NCI-H146 treated with DMSO at 0.1 percent for 48 hours (cell line): ENCODE measurements around the gene C17orf75.

Experiments
- DNase-seq: peaks from one replicate; lab custom pipeline; 2025; ENCODE audit not compliant: unreplicated experiment; lab: John Stamatoyannopoulos, UW

The C17orf75 gene

DNA sequence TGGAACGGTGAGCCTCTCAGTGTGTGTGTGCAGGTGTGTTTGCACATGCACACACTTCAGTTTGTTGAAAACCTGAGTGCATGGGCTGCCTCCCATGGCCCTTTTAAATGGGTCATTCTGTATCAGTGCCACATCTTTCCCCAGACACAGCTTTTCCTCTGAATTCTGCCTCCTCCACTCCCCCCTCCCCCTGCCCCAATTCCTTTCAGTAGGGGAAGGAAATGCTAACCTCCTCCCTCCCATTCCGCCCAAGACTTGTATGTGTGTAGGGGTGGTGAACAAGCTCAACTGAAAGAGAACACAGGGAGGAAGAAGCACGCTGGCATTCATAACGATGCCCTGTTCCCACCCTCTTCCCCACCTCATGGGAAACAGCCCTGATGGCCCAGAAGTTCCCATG lies 34.3 kb downstream of the C17orf75 start:
- no peak for DNase-seq

DNA sequence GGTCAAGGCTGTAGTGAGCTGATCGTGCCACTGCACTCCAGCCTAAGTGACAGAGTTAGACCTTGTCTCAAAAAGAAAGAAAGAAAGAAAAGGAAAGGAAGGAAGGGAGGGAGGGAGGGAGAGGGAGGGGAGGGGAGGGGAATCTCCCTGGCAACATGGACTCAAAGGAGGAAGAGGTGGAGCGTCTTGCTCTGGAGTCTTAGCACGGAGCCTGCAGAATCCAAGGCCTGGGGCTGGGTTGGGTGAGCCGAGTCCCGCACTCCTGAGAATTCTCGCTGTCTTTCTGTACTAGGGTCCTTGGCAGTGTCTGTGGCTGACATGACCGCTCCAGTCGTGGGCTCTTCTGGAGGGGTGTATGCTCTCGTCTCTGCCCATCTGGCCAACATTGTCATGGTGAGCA lies 36.9 kb downstream of the C17orf75 start:
- DNase-seq: no peak

DNA sequence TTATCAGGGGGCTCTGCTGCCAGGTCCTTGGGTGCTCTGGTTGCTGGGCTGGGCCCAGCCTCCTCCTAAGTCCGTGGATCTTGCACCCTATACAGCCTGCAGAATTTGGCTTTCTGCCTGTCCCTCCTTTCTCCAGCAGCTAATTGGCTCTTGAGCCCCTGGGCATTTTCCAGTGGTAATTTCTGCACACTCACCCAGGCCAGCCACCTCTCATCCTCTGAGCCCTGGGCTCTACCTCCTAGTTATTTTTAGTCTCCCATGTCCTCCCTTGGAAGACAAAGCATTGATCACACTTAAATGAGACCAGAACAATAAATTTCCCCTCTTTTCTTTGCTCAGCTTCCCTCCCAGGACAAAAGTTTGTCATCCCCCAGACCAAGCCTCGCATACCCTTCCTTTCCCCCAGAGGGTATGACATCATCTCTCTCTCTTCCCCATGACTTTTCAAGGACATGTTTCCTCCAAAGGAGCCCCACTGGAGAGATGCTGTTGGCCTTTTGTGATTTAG lies 38.1 kb downstream of the C17orf75 start:
- DNase-seq: no peak

DNA sequence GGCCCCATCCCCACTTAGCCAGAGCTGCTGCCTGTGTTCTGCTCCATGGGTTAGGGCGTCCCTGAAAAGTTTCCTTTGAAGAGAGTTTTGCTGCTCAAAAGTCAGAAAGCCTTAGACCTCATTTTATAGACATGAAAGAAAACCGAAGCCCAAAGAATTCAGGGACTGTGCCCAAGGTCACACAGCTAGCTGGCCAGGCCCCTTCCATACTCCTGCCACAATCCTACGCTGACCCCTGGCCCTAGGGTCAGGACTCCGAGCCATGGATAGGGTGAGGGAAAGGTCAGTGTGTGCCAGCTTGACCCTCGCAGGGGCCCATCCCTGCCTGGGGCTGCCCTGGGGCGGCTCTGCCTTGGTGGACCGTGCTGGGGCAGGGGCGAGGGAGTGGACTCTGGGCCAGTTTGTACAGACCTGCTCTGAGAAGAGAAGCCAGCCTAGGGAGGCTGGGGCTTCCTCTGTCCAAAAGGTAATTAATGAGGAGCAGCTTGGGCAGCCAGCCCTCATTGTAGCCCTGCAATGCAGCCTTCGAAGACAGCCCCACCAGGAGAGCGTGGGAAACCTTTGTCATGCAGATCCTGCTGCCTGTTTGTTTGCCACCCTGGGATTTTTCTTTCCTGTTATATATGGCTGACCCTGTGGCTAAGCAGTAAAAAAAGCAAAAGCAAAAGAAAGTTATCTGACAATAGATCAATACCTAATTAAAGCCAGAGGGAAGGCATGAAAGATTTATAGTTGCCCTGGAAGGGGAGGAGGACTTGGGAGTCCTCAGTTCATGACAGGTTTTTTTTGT lies 38.9 kb downstream of the C17orf75 start:
- DNase-seq: peak; percentile 34

DNA sequence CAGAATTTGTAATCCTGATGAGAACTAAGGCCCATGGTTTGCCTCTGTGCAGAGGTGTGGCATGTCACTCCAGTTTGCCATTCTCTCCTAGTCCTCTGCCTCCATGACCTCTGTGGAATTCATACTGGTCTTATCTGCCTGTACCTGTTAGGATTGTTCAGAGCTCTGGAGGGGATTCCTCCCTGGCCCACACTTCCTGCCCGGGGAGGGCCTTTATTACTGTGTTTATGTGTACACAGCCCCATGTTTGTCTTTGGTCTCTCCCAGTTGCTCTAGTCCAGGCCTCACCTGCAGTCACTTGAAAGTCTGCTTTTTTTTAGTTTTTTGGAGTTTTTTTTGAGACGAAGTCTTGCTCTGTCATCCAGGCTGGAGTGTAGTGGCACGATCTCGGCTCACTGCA lies 39.9 kb downstream of the C17orf75 start:
- DNase-seq: peak; percentile 23

DNA sequence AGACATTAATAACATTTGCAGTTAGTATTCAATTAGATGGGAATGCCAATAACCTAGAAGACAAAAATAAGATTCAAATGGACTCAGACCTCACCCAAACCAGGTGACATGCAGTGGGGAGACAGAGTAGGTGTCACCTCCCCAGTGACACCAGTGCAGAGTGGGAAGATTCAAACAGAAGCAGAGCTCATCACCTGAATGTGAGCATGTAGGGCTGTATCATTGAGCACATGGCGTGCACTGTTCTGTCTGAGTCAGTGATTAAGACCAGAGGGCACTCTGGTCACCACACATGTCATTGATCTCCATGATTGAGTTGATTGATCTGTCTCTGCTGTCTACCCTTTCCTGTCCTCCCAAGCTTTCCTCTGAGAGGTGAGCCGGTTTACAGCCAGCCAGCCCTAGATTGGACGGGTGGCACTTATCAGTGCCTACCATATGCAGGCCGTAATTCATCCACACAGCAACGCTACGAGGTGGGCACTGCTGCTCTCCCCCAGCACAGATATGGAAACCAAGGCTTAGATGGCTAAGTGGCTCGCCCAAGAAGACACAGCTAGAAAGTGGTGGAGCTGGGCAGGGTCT lies 42.3 kb downstream of the C17orf75 start:
- no peak for DNase-seq

DNA sequence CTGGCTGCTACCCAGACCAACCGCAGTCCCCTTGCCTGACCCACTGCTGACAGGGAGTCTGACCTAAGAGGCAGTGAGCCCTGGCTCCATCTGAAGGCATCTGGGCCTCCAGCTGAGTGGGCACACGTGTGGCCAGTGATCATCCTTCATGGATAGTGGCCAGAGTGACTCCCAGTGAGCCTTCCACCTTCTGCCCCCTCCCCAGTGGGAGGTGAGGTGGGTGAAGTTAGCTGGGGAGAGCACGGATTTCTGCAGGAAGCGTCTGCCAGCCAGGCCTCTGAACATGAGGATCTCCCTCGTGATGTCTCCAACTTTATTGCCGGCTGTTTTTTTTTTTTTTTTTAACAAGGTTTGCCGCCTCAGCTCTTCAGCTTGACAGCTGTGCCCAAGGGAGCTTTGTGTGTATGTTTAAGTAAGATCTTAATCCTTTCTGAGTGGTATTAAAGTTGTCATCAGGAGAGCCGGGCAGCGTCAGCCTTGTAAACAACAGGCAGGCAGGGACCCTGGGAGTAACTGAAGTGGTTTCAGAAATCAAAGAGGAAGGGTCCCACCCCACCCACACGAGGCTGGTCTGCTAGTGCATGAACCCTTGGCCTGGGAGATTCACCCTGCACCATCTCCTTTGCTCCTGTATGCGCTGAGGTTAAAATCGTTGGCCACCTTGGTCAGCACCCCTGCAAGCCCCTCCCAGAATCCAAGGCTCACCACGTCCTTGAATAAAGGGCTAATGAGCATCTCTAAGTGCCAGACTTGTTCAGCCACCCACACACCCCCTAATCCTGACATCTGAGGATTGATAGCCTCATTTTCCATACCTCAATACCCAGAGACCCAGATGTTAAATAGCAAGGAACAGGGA lies 43.0 kb downstream of the C17orf75 start:
- no peak for DNase-seq

DNA sequence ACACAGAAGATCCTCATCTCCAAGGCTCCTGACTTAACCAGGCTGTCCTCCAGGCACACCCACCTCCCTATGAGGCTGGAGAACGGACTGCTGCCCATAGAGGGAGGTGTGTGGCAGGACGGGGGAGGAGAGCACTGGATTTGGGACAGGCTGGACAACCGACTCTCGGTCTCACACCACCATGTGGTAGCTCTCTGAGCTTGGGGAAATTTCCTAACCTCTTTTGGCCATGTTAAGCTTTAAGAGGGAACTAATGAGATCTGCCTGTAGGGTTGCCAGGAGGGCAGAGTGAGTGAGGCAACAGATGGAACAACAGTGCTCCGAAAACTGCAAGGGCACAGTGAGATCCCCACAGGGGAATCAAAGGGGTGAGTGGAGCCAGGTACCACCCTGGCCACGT lies 43.7 kb downstream of the C17orf75 start:
- no peak for DNase-seq

DNA sequence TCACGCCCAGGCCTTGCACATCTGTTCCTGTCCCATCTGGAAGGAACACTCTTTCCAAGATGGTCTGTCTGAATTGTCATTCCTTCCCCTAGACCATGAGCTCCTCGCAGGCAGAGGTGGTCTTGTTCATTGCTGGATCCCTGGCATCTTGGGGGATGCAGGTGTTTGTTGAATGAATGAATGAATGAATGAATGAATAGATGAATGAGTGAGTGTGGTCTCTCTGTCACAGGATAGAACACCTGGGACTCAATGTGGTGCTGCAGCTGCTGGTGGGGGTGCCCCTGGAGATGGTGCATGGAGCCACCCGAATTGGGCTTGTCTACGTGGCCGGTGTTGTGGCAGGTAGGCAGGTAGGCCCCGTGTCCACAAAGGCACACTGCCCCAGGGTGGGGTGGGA lies 44.1 kb downstream of the C17orf75 start:
- no peak for DNase-seq

DNA sequence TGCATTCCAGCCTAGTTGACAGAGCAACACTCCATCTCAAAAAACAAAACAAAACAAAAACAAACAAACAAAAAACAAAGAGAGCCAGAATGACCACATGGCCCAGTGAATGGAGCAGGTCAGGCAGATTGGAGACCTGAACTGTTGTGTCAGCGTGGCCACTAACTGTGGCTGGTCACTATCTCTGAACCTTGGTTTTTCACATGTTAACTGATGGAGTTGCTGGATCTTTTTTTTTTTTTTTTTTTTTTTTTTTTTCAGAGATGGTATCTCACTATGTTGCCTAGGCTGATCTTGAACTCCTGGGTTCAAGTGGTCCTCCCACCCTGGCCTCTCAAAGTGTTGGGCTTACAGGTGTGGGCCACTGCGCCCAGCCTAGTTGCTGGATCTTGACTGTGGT lies 44.5 kb downstream of the C17orf75 start:
- DNase-seq: no peak

DNA sequence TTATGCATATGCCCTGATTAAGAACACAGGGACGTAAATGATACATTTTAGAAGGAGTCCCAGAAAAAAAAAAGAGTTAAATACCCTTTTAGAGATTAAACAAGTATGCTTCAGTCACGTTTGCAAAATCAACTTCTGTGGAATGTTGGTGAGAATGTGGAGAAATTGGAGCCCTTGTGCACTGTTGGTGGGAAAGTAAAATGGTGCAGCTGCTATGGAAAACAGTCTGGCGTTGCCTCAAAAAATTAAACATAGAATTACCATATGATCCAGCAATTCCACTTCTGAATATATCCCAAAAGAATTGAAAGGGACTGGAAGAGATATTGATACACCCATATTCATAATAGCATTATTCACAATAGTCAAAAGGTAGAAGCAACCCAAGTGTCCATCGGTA lies 49.9 kb downstream of the C17orf75 start:
- no peak for DNase-seq

DNA sequence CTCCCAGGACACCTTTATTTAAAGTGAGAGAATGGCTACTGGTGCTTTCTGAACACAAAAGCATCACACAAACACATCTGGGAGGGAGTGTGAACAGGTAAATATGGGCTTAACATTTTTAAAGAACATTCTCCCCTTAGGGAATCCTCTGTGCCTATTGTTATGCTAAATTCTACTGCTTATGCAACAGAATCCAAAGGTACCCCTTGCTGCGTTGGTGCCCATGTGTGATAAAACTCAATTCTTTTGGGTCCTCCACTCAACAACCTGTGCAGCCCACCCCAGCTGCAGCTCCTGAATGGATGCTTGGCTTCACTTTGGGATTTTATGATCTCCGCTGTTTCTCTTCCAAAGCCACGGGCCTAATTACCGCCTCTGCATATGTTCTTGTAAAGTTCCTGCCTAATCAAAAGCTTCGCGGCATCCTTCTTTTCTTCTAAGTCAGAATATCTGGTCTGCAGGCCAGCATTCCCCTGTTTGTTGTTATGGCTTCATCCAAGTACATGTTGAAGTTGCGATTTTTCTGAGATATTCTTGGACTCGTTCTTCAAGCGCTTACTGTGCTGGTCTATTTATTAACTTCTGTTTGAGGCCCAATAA lies 52.4 kb downstream of the C17orf75 start:
- no peak for DNase-seq

DNA sequence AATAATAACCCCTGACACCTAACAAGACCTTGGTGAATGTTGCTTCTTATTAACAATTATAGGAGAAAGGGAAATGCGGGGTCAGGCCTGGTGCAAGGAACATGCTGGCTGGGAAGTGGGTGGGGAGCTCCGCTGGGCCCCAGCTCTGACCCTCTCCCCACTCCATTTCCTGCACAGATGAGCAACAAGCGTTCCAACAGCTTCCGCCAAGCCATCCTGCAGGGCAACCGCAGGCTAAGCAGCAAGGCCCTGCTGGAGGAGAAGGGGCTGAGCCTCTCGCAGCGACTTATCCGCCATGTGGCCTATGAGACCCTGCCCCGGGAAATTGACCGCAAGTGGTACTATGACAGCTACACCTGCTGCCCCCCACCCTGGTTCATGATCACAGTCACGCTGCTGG lies 53.4 kb downstream of the C17orf75 start:
- DNase-seq: no peak

DNA sequence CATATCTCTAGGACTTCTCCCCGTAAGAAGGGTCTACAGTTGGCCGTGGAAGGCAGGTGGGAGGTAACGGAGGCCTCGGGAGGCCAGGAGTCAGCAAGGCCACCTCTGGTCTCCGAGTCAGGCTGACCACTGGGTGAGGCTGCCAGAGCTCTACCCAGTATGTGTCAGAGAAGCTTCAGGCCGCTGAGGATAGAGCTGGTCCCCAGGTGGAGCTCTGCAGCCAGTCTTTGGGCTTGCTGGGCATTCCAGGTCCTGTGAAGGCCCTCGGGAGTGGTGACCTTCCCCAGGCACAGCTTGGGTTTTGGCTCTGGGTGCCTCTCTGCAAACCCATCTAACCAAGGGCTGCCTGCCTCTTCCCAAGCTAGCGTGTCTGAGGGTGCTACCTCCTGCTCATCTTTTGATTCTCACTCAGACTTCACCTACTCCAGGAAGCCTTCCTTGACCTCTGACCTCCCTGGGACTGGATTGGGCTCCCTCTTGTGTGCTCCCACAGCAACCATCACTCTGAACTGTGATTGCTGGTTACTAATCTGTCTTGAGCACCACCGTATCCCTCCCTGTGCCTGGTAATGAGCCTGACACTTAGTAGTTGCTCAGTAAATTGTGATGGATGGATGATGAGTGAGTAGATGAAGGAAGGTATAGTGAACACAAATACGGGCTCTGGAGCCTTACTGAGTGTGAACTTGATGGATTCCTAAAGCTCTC lies 54.0 kb downstream of the C17orf75 start:
- DNase-seq: no peak

DNA sequence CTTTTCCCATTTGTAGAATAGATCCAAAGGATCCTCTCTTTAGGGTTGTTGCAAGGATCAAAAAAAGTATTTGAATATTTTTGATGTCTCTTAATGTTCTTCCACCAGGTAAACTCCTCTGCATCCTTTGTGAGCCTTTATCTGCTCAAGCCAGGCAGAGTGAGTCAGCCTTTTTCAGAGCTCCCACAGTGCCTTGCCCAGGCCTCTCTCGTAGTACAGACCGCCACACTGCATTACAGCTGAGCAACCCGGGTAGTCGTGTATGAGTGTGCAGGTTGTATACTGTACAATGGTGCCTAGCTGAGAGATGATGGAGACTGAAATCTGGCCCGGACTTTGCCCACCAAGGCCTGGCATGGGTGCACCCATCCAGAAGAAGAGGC lies 55.5 kb downstream of the C17orf75 start:
- DNase-seq: no peak

DNA sequence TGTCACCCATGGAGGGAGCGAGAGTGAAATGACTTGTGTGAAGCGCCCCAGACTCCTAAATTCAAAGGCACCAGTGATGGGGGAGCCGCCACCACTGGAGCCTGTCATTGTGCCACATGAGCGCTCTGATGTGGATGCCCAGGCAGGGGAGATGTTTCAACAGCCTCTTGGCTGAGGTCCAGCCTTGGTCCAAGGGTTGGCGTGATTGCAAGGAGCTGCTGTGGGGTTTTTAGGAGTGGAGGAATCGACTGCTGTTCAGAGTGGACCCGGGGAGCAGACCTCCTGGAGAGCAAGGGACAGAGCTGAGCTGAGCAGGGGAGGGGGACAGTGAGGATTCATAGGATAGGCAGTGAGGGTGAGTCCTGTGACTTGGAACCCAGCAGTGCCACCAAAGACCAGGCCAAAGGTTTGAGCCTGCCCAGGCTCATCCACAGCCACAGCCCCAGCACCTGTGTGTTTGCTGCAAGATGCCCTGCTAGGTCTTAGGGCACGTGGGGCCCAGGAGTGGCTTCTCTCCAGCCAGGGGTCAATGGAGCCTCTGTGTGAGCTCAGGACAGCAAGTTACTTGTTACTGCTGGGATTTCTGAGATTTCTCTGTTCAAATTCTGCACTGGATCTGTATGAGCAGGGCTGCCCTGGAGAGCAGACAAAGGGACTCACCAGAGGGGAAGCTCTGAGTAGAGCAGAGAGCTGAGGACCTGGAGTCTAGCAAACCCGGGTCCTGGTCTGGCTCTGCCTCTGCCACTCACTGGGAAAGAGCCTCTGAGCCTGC lies 56.0 kb downstream of the C17orf75 start:
- DNase-seq: no peak

DNA sequence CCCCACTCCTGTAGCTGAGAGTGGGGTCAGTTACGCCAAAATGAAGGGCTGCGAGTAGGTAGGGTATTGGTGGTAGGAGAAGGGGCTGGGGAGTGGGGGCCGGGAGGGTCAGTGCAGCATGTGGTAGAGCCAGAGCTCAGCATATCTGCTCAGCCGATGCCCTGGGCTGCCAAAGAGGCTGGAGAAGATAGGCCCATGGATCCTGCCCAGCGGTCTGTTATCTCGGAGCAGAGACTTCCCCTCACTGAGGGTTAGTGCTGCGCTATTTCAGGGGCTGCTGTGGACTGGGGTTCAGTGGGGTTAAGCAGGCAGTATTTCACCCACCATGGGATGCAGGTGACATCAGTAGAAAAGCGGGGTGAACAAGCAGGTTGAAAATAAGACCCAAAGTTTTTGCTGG lies 56.7 kb downstream of the C17orf75 start:
- no peak for DNase-seq

DNA sequence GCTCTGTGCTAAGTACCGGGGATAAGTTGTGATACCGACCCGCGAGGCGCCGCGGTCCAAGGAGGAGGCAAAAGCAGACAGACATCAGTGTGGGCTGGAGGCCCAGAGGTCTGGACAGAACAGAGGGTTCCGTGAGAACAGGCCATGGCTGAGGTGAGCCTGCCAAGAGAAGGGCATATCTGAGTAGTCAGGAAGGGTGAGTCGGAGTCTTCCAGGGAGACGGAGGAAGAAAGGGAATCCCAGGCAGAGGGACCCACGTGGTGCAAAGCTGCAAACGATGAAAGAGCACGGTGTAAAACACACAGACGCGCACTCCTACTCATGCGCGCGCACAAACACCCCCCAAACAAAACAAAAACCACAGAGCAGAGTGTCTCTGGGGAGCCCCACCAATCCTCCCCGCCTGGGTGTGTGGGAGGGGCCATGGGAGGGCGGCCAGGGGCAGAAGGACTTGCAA lies 58.2 kb downstream of the C17orf75 start:
- no peak for DNase-seq

DNA sequence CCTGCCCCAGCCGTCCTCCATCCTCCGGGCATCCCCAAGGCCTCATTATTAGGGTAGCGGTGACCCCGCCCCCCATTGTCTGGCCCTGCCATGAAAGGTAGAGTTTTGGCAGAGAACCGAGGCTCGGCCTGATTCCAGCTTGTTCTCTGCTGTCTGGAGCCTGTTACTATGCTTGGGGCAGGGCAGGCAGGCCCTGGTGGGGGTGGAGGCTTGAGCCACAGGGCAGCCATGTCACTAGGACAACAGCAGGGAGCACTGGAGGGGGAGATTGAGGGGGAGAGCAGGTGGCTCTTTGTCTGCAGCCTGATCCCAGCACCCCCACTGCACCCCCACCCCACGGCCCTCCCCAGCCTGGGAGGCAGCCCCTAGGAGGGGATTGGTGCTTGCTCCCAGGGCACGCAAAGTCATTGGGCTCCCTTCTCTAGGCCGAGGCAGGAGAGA lies 60.9 kb downstream of the C17orf75 start:
- peak; percentile 87 for DNase-seq
